ENCODE measurements around the gene NDUFA12. TPM values are rescaled to one million over a fixed set of nuclear protein-coding genes. Genes with fewer than 3 reads are reported as not detected.

The NDUFA12 gene
- total and polyA plus RNA-seq, 2 of the 13 experiments (the other 11 are each of a cell fraction or from before 2014, with no cell fraction given): 101 to 173 TPM

DNA sequence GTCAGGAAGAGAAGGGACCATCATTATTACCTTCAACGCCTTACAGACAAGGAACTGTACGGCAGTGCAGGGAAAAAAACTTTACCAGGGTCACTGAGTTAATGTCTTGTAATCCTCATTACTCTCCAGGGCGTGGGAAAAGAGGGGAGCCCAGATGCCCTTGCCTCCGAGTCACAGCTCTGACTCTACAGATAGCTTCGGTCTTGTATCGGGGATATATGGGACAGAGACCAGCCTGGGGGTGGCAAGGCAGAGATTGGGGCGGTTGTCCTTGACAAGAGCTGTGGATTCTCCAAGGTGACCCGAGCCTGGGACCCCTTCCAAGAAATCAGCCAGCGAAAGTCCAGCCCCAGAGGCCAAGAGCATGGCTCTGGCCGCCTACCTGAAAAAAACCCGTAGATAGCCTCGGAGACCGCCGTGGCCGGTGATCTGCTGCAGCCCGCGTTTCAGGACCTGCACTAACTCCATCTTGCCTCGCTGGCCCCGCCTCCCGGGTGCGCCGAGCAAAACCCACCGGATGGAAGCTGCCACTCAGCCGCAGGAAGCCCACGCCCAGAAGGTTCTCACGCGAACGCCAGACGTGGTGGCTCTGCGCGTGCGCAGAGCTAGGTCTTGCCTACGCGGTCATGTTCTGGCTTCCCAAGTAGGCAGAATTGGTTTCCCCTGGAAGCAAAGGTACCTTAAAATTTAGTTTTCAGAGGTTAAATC, at the start of gene NDUFA12 (continued):
- TF ChIP-seq, protein P1, sequence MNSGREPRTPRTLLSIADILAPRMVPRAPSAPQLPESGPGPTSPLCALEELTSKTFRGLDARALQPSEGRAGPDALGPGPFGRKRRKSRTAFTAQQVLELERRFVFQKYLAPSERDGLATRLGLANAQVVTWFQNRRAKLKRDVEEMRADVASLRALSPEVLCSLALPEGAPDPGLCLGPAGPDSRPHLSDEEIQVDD (CRISPR knock-in tag; IDR thresholded peaks at IDR 0.05; ENCODE audit: borderline replicate concordance): no peak
- TF ChIP-seq, protein P2, sequence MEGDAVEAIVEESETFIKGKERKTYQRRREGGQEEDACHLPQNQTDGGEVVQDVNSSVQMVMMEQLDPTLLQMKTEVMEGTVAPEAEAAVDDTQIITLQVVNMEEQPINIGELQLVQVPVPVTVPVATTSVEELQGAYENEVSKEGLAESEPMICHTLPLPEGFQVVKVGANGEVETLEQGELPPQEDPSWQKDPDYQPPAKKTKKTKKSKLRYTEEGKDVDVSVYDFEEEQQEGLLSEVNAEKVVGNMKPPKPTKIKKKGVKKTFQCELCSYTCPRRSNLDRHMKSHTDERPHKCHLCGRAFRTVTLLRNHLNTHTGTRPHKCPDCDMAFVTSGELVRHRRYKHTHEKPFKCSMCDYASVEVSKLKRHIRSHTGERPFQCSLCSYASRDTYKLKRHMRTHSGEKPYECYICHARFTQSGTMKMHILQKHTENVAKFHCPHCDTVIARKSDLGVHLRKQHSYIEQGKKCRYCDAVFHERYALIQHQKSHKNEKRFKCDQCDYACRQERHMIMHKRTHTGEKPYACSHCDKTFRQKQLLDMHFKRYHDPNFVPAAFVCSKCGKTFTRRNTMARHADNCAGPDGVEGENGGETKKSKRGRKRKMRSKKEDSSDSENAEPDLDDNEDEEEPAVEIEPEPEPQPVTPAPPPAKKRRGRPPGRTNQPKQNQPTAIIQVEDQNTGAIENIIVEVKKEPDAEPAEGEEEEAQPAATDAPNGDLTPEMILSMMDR (CRISPR knock-in tag; IDR thresholded peaks at IDR 0.05): peak; percentile 33
- TF ChIP-seq ZNF720 (CRISPR knock-in tag; IDR thresholded peaks at IDR 0.05) (no peak), KLF13 (CRISPR knock-in tag; IDR thresholded peaks at IDR 0.05) (no peak), ZNF333 (CRISPR knock-in tag; IDR thresholded peaks at IDR 0.05; ENCODE audit: borderline replicate concordance) (peak; percentile 60; the same call in 1 of the 2 replicates), ZNF367 (CRISPR knock-in tag; IDR thresholded peaks at IDR 0.05; ENCODE audit: borderline replicate concordance) (no peak), XBP1 (CRISPR knock-in tag; IDR thresholded peaks at IDR 0.05) (no peak), ZNF530 (CRISPR knock-in tag; IDR thresholded peaks at IDR 0.05; ENCODE audit: low read depth) (no peak), MAZ (IDR thresholded peaks at IDR 0.05; ENCODE audit: borderline replicate concordance, low read depth, low read length) (no peak; the same call in 1 of the 2 replicates), MAZ (CRISPR knock-in tag; IDR thresholded peaks at IDR 0.05; ENCODE audit: low read depth) (peak; percentile 24; the same call in 1 of the 2 replicates), HMGA1 (CRISPR knock-in tag; conservative IDR thresholded peaks at IDR 0.05) (no peak), SNAI1 (CRISPR knock-in tag; IDR thresholded peaks at IDR 0.05; ENCODE audit: borderline replicate concordance) (no peak), SUZ12 (IDR thresholded peaks at IDR 0.05; ENCODE audit: low read depth, low read length) (no peak), CBFB (CRISPR knock-in tag; IDR thresholded peaks at IDR 0.05) (peak; percentile 82)
- TF ChIP-seq, protein P3, sequence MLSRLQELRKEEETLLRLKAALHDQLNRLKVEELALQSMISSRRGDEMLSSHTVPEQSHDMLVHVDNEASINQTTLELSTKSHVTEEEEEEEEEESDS (CRISPR knock-in tag; IDR thresholded peaks at IDR 0.05; ENCODE audit: borderline replicate concordance): no peak
- TF ChIP-seq, protein P4, sequence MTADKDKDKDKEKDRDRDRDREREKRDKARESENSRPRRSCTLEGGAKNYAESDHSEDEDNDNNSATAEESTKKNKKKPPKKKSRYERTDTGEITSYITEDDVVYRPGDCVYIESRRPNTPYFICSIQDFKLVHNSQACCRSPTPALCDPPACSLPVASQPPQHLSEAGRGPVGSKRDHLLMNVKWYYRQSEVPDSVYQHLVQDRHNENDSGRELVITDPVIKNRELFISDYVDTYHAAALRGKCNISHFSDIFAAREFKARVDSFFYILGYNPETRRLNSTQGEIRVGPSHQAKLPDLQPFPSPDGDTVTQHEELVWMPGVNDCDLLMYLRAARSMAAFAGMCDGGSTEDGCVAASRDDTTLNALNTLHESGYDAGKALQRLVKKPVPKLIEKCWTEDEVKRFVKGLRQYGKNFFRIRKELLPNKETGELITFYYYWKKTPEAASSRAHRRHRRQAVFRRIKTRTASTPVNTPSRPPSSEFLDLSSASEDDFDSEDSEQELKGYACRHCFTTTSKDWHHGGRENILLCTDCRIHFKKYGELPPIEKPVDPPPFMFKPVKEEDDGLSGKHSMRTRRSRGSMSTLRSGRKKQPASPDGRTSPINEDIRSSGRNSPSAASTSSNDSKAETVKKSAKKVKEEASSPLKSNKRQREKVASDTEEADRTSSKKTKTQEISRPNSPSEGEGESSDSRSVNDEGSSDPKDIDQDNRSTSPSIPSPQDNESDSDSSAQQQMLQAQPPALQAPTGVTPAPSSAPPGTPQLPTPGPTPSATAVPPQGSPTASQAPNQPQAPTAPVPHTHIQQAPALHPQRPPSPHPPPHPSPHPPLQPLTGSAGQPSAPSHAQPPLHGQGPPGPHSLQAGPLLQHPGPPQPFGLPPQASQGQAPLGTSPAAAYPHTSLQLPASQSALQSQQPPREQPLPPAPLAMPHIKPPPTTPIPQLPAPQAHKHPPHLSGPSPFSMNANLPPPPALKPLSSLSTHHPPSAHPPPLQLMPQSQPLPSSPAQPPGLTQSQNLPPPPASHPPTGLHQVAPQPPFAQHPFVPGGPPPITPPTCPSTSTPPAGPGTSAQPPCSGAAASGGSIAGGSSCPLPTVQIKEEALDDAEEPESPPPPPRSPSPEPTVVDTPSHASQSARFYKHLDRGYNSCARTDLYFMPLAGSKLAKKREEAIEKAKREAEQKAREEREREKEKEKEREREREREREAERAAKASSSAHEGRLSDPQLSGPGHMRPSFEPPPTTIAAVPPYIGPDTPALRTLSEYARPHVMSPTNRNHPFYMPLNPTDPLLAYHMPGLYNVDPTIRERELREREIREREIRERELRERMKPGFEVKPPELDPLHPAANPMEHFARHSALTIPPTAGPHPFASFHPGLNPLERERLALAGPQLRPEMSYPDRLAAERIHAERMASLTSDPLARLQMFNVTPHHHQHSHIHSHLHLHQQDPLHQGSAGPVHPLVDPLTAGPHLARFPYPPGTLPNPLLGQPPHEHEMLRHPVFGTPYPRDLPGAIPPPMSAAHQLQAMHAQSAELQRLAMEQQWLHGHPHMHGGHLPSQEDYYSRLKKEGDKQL (CRISPR knock-in tag; IDR thresholded peaks at IDR 0.05; ENCODE audit: low read depth): peak; percentile 51; the same call in 1 of the 2 replicates
- TF ChIP-seq, protein P5, sequence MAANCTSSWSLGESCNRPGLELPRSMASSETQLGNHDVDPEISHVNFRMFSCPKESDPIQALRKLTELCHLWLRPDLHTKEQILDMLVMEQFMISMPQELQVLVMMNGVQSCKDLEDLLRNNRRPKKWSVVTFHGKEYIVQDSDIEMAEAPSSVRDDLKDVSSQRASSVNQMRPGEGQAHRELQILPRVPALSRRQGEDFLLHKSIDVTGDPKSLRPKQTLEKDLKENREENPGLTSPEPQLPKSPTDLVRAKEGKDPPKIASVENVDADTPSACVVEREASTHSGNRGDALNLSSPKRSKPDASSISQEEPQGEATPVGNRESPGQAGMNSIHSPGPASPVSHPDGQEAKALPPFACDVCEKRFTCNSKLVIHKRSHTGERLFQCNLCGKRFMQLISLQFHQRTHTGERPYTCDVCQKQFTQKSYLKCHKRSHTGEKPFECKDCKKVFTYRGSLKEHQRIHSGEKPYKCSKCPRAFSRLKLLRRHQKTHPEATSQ (CRISPR knock-in tag; IDR thresholded peaks at IDR 0.05; ENCODE audit: borderline replicate concordance): no peak; the same call in 1 of the 2 replicates
- TF ChIP-seq, protein P6, sequence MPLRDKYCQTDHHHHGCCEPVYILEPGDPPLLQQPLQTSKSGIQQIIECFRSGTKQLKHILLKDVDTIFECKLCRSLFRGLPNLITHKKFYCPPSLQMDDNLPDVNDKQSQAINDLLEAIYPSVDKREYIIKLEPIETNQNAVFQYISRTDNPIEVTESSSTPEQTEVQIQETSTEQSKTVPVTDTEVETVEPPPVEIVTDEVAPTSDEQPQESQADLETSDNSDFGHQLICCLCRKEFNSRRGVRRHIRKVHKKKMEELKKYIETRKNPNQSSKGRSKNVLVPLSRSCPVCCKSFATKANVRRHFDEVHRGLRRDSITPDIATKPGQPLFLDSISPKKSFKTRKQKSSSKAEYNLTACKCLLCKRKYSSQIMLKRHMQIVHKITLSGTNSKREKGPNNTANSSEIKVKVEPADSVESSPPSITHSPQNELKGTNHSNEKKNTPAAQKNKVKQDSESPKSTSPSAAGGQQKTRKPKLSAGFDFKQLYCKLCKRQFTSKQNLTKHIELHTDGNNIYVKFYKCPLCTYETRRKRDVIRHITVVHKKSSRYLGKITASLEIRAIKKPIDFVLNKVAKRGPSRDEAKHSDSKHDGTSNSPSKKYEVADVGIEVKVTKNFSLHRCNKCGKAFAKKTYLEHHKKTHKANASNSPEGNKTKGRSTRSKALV (CRISPR knock-in tag; IDR thresholded peaks at IDR 0.05): peak; percentile 38; the same call in 1 of the 2 replicates
